OCI-LY7 (cell line): ENCODE results near the gene CPT1A. TPM values are rescaled to one million over a fixed set of nuclear protein-coding genes. Genes with fewer than 3 reads are reported as not detected.

ENCODE experiments used
- BruUV-seq: library from RNA; stranded (reverse); fragments of 400-500 nt; replicated peaks from 2 replicates; lab custom pipeline; 2021; lab: Mats Ljungman, UMichigan
- CTCF ChIA-PET: fragments of 300-600 bp; sonication (Branson Sonifier 250); formaldehyde crosslinking; loops from one replicate; lab custom pipeline; 2022; ENCODE audit warnings: antibody characterized with exemption; ENCODE audit not compliant: unreplicated experiment; lab: Charles Lee
- POLR2A ChIA-PET: fragments of 300-600 bp; sonication (Branson Sonifier 250); formaldehyde crosslinking; loops from one replicate; lab custom pipeline; 2022; ENCODE audit warnings: antibody characterized with exemption; lab: Charles Lee
- DNase-seq: peaks from one replicate; pipeline ENCODE4 v3.0.0-alpha.2; 2015; ENCODE audit warnings: low spot score
- H2AFZ ChIP-seq: fragments of 200-600 bp; sonication (generic), shearing (Covaris generic); 2 replicates; pipeline ENCODE4 v1.6.1; 2014; ENCODE audit warnings: mild to moderate bottlenecking, antibody characterized with exemption, low read length, moderate library complexity
- H3K27ac ChIP-seq: fragments of 200-600 bp; sonication (generic); 2 replicates; pipeline ENCODE4 v1.5.1; 2014; ENCODE audit warnings: mixed run types, low read depth, mild to moderate bottlenecking, moderate library complexity, low read length, inconsistent platforms; ENCODE audit not compliant: poor library complexity, severe bottlenecking
- H3K36me3 ChIP-seq: fragments of 200-600 bp; sonication (generic); 2 replicates; pipeline ENCODE4 v1.6.1; 2014; ENCODE audit warnings: mild to moderate bottlenecking, antibody characterized with exemption, low read length, moderate library complexity, mixed read lengths; ENCODE audit not compliant: insufficient read depth
- H3K4me1 ChIP-seq: fragments of 200-600 bp; sonication (generic); 2 replicates; pipeline ENCODE4 v1.5.1; 2014; ENCODE audit warnings: mild to moderate bottlenecking, low read length; ENCODE audit not compliant: insufficient read depth, poor library complexity, severe bottlenecking
- H3K4me2 ChIP-seq: fragments of 200-600 bp; sonication (generic); 2 replicates; pipeline ENCODE4 v1.6.1; 2014; ENCODE audit warnings: mild to moderate bottlenecking, low read length
- H3K4me3 ChIP-seq: fragments of 200-600 bp; sonication (generic); 2 replicates; pipeline ENCODE4 v1.5.1; 2014; ENCODE audit warnings: mild to moderate bottlenecking, low read depth, low read length; ENCODE audit not compliant: poor library complexity, severe bottlenecking
- H3K79me2 ChIP-seq: fragments of 200-600 bp; sonication (generic); 2 replicates; pipeline ENCODE4 v1.6.1; 2016; ENCODE audit warnings: low read depth, mild to moderate bottlenecking, low read length, moderate library complexity, mixed read lengths; ENCODE audit not compliant: insufficient read depth
- H3K9me2 ChIP-seq: fragments of 200-600 bp; sonication (generic); 2 replicates; pipeline ENCODE4 v1.6.1; 2016; ENCODE audit warnings: mild to moderate bottlenecking, low read length, mixed read lengths; ENCODE audit not compliant: insufficient read depth
- H3K9me3 ChIP-seq: fragments of 200-600 bp; sonication (generic); 2 replicates; pipeline ENCODE4 v1.6.1; 2014; ENCODE audit warnings: mild to moderate bottlenecking, mixed run types, low read length, mixed read lengths
- H4K20me1 ChIP-seq: fragments of 200-600 bp; sonication (generic); 2 replicates; pipeline ENCODE4 v1.6.1; 2014; ENCODE audit warnings: mild to moderate bottlenecking, antibody characterized with exemption, low read length, moderate library complexity, mixed read lengths; ENCODE audit not compliant: insufficient read depth
- EZH2phosphoT487 ChIP-seq: fragments of 200-600 bp; sonication (generic); IDR thresholded peaks from 2 replicates; pipeline ENCODE4 v1.6.1; 2018; ENCODE audit warnings: low read depth, borderline replicate concordance, mild to moderate bottlenecking, mixed run types, antibody characterized with exemption, low read length, moderate library complexity, mixed read lengths
- intact Hi-C: fragments of 100-400 bp; cut with micrococcal nuclease; formaldehyde crosslinking; loops from one replicate; pipeline ENCODE4 v1.10.0; 2022; ENCODE audit not compliant: unreplicated experiment
- total RNA-seq, 2 experiments: library from RNA; depleted of rRNA in 1 of 2; stranded (reverse); fragments of >200 nt in 1 of 2; shearing (Covaris generic) in 1 of 2; gene quantifications; 2 replicates each; pipeline ENCODE4 v1.2.3, GENCODE V29; 2014 to 2022
- TF ChIP-seq, protein P1 (sequence below): fragments of 200-600 bp; sonication (generic); conservative IDR thresholded peaks from 2 replicates; pipeline ENCODE4 v1.5.1; 2014; ENCODE audit warnings: mild to moderate bottlenecking, antibody characterized with exemption, low read length, moderate library complexity, mixed read lengths

CPT1A gene
- total RNA-seq, 2 experiments from 2014 or later = 7.0 to 17.2 TPM

- H3K27ac ChIP-seq = no peak overlapping the region
- TF ChIP-seq EZH2phosphoT487 = no peak
- TF ChIP-seq, protein P1, sequence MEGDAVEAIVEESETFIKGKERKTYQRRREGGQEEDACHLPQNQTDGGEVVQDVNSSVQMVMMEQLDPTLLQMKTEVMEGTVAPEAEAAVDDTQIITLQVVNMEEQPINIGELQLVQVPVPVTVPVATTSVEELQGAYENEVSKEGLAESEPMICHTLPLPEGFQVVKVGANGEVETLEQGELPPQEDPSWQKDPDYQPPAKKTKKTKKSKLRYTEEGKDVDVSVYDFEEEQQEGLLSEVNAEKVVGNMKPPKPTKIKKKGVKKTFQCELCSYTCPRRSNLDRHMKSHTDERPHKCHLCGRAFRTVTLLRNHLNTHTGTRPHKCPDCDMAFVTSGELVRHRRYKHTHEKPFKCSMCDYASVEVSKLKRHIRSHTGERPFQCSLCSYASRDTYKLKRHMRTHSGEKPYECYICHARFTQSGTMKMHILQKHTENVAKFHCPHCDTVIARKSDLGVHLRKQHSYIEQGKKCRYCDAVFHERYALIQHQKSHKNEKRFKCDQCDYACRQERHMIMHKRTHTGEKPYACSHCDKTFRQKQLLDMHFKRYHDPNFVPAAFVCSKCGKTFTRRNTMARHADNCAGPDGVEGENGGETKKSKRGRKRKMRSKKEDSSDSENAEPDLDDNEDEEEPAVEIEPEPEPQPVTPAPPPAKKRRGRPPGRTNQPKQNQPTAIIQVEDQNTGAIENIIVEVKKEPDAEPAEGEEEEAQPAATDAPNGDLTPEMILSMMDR = no peak
- BruUV-seq = no TSS peak
These were observed 25.4 kb upstream of the CPT1A start for GRCh38 chr11:68867066-68867465.

DNA sequence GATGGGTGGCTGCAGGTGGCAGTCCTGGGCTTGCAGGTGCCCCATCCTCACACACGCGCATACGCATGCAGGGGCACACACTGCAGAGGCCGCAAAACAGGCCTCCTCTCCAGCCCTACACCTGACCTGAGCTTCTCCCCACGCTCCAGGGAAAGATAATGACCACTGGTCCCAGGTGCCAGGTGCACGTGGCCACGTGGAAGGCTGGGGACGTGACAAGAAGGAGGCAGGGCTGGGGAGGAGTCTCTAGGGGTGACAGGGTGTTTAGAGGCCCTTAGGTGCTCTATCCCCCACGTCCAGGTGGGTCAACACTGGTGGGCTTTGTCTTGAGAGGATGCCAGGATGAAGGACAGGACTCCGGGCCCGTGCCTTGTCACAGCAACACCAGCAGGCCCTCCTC, 23.5 kb upstream of the CPT1A start:
- no peak for DNase-seq
- no peaks in the 10 kb centered on the region for H3K79me2 ChIP-seq
- no peak overlapping the region for H2AFZ ChIP-seq
- no peaks in the 10 kb centered on the region for H3K9me2 ChIP-seq
- ChIA-PET POLR2A (no interaction called here), CTCF (no interaction called here)
- no TSS peak for BruUV-seq
- no peak for TF ChIP-seq EZH2phosphoT487
- TF ChIP-seq, protein P1 = no peak
- no peak overlapping the region for H3K4me2 ChIP-seq
- no peak overlapping the region for H3K4me3 ChIP-seq
- H3K9me3 ChIP-seq = 0 out of 2 replicates have a peak, but pooled peaks cover 8% of the 10 kb centered on the region
- H3K4me1 ChIP-seq = no peaks in the 10 kb centered on the region
- intact Hi-C loops = no loop called here
- H4K20me1 ChIP-seq = no peaks in the 10 kb centered on the region
- H3K27ac ChIP-seq = no peak overlapping the region
- no peaks in the 10 kb centered on the region for H3K36me3 ChIP-seq

More at GRCh38 chr11:68867066-68867465, 25.4 kb upstream of the CPT1A start:
- Histone ChIP-seq H3K79me2 (no peaks in the 10 kb centered on the region), H3K36me3 (no peaks in the 10 kb centered on the region), H3K9me2 (no peaks in the 10 kb centered on the region), H4K20me1 (no peaks in the 10 kb centered on the region), H2AFZ (no peak overlapping the region), H3K4me1 (no peaks in the 10 kb centered on the region), H3K4me2 (no peak overlapping the region), H3K4me3 (no peak overlapping the region), H3K9me3 (0 out of 2 replicates have a peak, but pooled peaks cover 8% of the 10 kb centered on the region)
- intact Hi-C loops = no loop called here
- DNase-seq = no peak
- POLR2A ChIA-PET = no interaction called here
- CTCF ChIA-PET = no interaction called here

- no TSS peak for BruUV-seq
- H3K9me3 ChIP-seq = 0 out of 2 replicates have a peak, but pooled peaks cover 8% of the 10 kb centered on the region
- intact Hi-C loops = no loop called here
- H3K79me2 ChIP-seq = no peaks in the 10 kb centered on the region
- H4K20me1 ChIP-seq = no peaks in the 10 kb centered on the region
- H3K4me1 ChIP-seq = no peaks in the 10 kb centered on the region
- DNase-seq = no peak
- no peak overlapping the region for H2AFZ ChIP-seq
- POLR2A ChIA-PET = no interaction called here
- H3K4me2 ChIP-seq = no peak overlapping the region
- H3K27ac ChIP-seq = no peak overlapping the region
- no peaks in the 10 kb centered on the region for H3K9me2 ChIP-seq
- no peak overlapping the region for H3K4me3 ChIP-seq
- CTCF ChIA-PET = no interaction called here
- TF ChIP-seq EZH2phosphoT487 = no peak
- TF ChIP-seq, protein P1 = no peak
- no peaks in the 10 kb centered on the region for H3K36me3 ChIP-seq
These were observed 22.0 kb upstream of the CPT1A start for GRCh38 chr11:68863553-68864265.
